Heart left ventricle (tissue), 16 donors: Measurements from ENCODE around the gene PAPOLB. TPM values are rescaled to one million over a fixed set of nuclear protein-coding genes. Genes with fewer than 3 reads are reported as not detected.

Experiments used
- ATAC-seq, 4 donors: fragments of 200-7000 bp; cut with Tn5 transposase; one replicate each; pipeline ENCODE4 v1.9.1; 2020 to 2022; ENCODE audit warnings: moderate library complexity in 4 of 4, mild to moderate bottlenecking in 3 of 4, moderate number of reproducible peaks in 1 of 4
- DNase-seq, 5 donors: peaks; one replicate each; pipeline ENCODE4 v3.0.0-alpha.2; 2020
- H3K27ac ChIP-seq, 12 donors: fragments of 200-600 bp; sonication (generic) in 4 of 12; one replicate each; pipeline versions ENCODE4 v1.5.0 to v1.8.0; 2016 to 2022; ENCODE audit warnings: mild to moderate bottlenecking in 2 of 12
- H3K27me3 ChIP-seq, 9 donors: fragments of 200-600 bp; sonication (generic) in 2 of 9; one replicate each; pipeline versions ENCODE4 v1.5.1 to v1.8.0; 2016 to 2022; ENCODE audit warnings: mild to moderate bottlenecking in 3 of 9
- H3K36me3 ChIP-seq, 9 donors: fragments of 200-600 bp; sonication (generic) in 2 of 9; one replicate each; pipeline versions ENCODE4 v1.5.0 to v1.8.0; 2018 to 2022; ENCODE audit warnings: mild to moderate bottlenecking in 2 of 9
- H3K4me1 ChIP-seq, 12 donors: fragments of 200-600 bp; sonication (generic) in 4 of 12; one replicate each; pipeline versions ENCODE4 v1.5.0 to v1.8.0; 2016 to 2022; ENCODE audit warnings: mild to moderate bottlenecking in 3 of 12
- H3K4me3 ChIP-seq, 12 donors: fragments of 200-600 bp; sonication (generic) in 4 of 12; one replicate each; pipeline versions ENCODE4 v1.5.0 to v1.8.0; 2017 to 2022; ENCODE audit warnings: mild to moderate bottlenecking in 9 of 12, moderate library complexity in 4 of 12
- H3K9me3 ChIP-seq, 12 donors: fragments of 200-600 bp; sonication (generic) in 4 of 12; one replicate each; pipeline versions ENCODE4 v1.5.0 to v1.8.0; 2016 to 2022; ENCODE audit warnings: mild to moderate bottlenecking in 1 of 12
- CTCF ChIP-seq, 12 donors: fragments of 200-600 bp; sonication (generic) in 4 of 12; IDR thresholded peaks; one replicate each; pipeline versions ENCODE4 v1.5.0 to v1.8.0; 2018 to 2022; ENCODE audit warnings: antibody characterized with exemption in 12 of 12, mild to moderate bottlenecking in 5 of 12
- POLR2A ChIP-seq, 2 donors: fragments of 450-650 bp; IDR thresholded peaks; one replicate each; pipeline ENCODE4 v1.6.1; 2017; ENCODE audit warnings: antibody characterized with exemption in 2 of 2, mild to moderate bottlenecking in 2 of 2, moderate library complexity in 2 of 2
- WGBS, 4 donors: extraction: QIAGEN DNeasy Blood & Tissue Kit in 2 of 4; methylation state at CpG; one replicate each; pipeline versions ENCODE4 v1.1.5 to v1.1.7; 2013 to 2018; 5-methylcytosine and 5-hydroxymethylcytosine counted together
- intact Hi-C, 10 donors: fragments of 100-400 bp; cut with DNase I; formaldehyde crosslinking; loops; one replicate each; pipeline versions ENCODE4 v1.11.1 to v1.14.2; 2022
- long read RNA-seq, 3 donors: library from polyadenylated mRNA; unstranded; transcript quantifications; one replicate each; pipeline ENCODE4 v2.0.0, GENCODE V29; 2020 to 2021
- polyA plus RNA-seq, 2 donors: library from polyadenylated mRNA; stranded (reverse); fragments of 200-250 nt; gene quantifications; one replicate each; pipeline ENCODE4 v1.2.3, GENCODE V29; 2013
- total RNA-seq, 9 donors: library from RNA; depleted of rRNA in 2 of 9; stranded (reverse); fragments of >200 nt in 2 of 9; fragmentation: NEBNext Ultra II Directional in 3 of 9; extraction: Animal tissue kit (Norgen Biotek cat#: 25700) in 3 of 9; gene quantifications; one replicate each; pipeline versions ENCODE4 v1.1.0 to v1.2.4, GENCODE V29; 2016 to 2023
- donor health status: ischemic (EF 13 %, LVEDD 7.1; RV severe dilation, severe dysfunction).
- donor health status: healthy with polysubstance abuse.
- donor health status: DM: no; HTN: yes; CAD: no.
- donor health status: DM: no; HTN: no; CAD: no.
- donor health status: ischemic (EF 25% LVEDD 6.9; RV normal size, moderate dysfunction).
- donor health status: ischemic (EF 25% LVEDD 5.7; RV mildly dilated, moderate dysfunction).
- donor health status: healthy.
- donor health status: DM: yes; HTN: yes; CAD: no.
- donor health status: ischemic (EF 35%, LVEDD 5.7; RV mildly dilated, moderate dysfunction).
- donor health status: nonischemic (EF 11% LVEDD 7.7; RV severe dilation, severe dysfunction).
- donor health status: DM: yes; HTN: yes; CAD: no.
- donor health status: PGD.
- donor health status: ischemic (EF 29% LVEDD 5.4; RV normal size, mild dysfunction).
- donor health status: nonischemic (EF 23%, LVEDD 6.1; RV moderate dilation, normal function).

PAPOLB gene
- total RNA-seq (under 1 TPM in 4 of 9 donors, not detected in 5; 0.05 to 0.38 (median 0.09) TPM), polyA plus RNA-seq (under 1 TPM; 0.03 to 0.11 TPM)
- long read RNA-seq, donor 1: 0 reads
- long read RNA-seq, donor 2: 0 reads
- long read RNA-seq, donor 3: 0 reads

GRCh38 chr7:4861673-4862072 lies at the start of gene PAPOLB:
Gene PAPOLB, minus strand, starts transcription at chr7:4862030. Its CDS starts 220 bp downstream, at chr7:4861810.
- ATAC-seq (peak in 3 of 4 donors; percentile 22 to 57 (median 32)), DNase-seq (peak in 2 of 5 donors; percentile 63 to 66)
- Histone ChIP-seq H3K27me3 (peaks cover 0 to 5% (median 0%) of the 10 kb centered on the region in 9 donors), H3K36me3 (no peaks in the 10 kb centered on the region), H3K27ac (peak within 1 kb of the TSS in 3 of 12 donors; percentile 17 to 55 (median 41)), H3K4me3 (peak within 1 kb of the TSS in 11 of 12 donors; percentile 18 to 52 (median 43)), H3K9me3 (peaks cover 0 to 4% (median 0%) of the 10 kb centered on the region in 12 donors), H3K4me1 (peaks cover 0 to 8% (median 0%) of the 10 kb centered on the region in 12 donors)
- intact Hi-C loops: no loop called here
- no peak for TF ChIP-seq CTCF (IDR thresholded peaks at IDR 0.05)
- TF ChIP-seq POLR2A (IDR thresholded peaks at IDR 0.05): no peak
- WGBS, 4 donors: 31 to 40% (median 37%) methylated on average over 38 to 46 of the region's 46 CpGs

- intact Hi-C loops: no loop called here
- 87 to 88% (median 87%) methylated on average over 17 to 20 of the region's 20 CpGs for WGBS, 4 donors
- ATAC-seq: no peak
These were observed 49.4 kb upstream of the PAPOLB start for GRCh38 chr7:4911111-4911828.

GRCh38 chr7:4906682-4907081 lies 44.9 kb upstream of the PAPOLB start:
- DNase-seq: no peak
- H3K27ac ChIP-seq: no peak overlapping the region
- TF ChIP-seq POLR2A (IDR thresholded peaks at IDR 0.05): no peak
- TF ChIP-seq CTCF (IDR thresholded peaks at IDR 0.05): no peak
- WGBS, 4 donors: 29 to 88% (median 81%) methylated on average over 1 of the region's 1 CpG
- no peak for ATAC-seq
- peaks cover 0 to 23% (median 5%) of the 10 kb centered on the region in 9 donors for H3K27me3 ChIP-seq
- H3K9me3 ChIP-seq: no peaks in the 10 kb centered on the region
- H3K4me1 ChIP-seq: no peaks in the 10 kb centered on the region
- H3K36me3 ChIP-seq: no peaks in the 10 kb centered on the region
- H3K4me3 ChIP-seq: no peak overlapping the region
- intact Hi-C loops: no loop called here

More at GRCh38 chr7:4911111-4911828, 49.4 kb upstream of the PAPOLB start:
- no peak for DNase-seq
- Histone ChIP-seq H3K4me1 (no peaks in the 10 kb centered on the region), H3K36me3 (no peaks in the 10 kb centered on the region), H3K27ac (no peak overlapping the region), H3K9me3 (no peaks in the 10 kb centered on the region), H3K4me3 (no peak overlapping the region), H3K27me3 (no peaks in the 10 kb centered on the region)
- TF ChIP-seq CTCF (IDR thresholded peaks at IDR 0.05): no peak
- no peak for TF ChIP-seq POLR2A (IDR thresholded peaks at IDR 0.05)

- 39 to 71% (median 58%) methylated on average over 1 of the region's 1 CpG for WGBS, 4 donors
- Histone ChIP-seq H3K36me3 (no peaks in the 10 kb centered on the region), H3K27me3 (peaks cover 0 to 26% (median 5%) of the 10 kb centered on the region in 9 donors), H3K4me3 (no peak overlapping the region), H3K27ac (no peak overlapping the region), H3K4me1 (no peaks in the 10 kb centered on the region), H3K9me3 (no peaks in the 10 kb centered on the region)
- ATAC-seq: no peak
- no peak for TF ChIP-seq CTCF (IDR thresholded peaks at IDR 0.05)
- TF ChIP-seq POLR2A (IDR thresholded peaks at IDR 0.05): no peak
- intact Hi-C loops: no loop called here
- no peak for DNase-seq
These were observed 43.3 kb upstream of the PAPOLB start for GRCh38 chr7:4905171-4905570.
